GM20000 (cell line): Measurements from ENCODE around the gene CPEB2.

Source experiments
- DNase-seq: peaks from one replicate; pipeline ENCODE4 v3.0.0; 2012; ENCODE audit warnings: low spot score
- CTCF ChIP-seq: IDR thresholded peaks from 2 replicates; pipeline ENCODE4 v1.5.1; 2012; ENCODE audit warnings: mild to moderate bottlenecking, control low read depth; ENCODE audit errors: extremely low read depth, missing control alignments

Gene CPEB2

DNA sequence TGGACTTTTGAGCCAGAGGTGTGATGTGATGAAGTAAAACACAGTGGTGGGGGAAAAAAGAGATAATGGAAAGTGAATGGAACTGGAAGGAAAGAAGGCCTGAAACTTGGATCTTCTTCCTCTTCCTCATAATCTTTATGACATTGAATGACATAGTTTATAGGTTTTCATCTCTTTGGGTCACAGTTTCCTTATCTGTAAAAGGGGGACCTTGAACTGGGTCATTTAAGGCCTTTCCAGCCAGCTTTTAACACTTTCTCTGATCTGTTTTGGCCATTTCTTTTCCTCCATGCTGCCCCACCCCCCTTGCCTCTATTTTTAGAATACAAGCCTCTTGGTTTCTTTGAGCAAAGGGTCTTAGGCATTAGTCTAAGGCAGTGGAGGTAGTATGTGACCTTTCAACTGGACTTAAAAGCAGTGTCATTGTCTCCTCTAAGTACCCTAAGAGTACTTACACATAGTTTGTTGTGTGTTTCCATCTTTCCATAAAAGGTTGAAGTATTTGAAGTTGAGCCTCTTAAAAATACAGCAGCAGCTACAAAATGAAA is 7.8 kb downstream of the CPEB2 start:
- no peak for DNase-seq
- TF ChIP-seq CTCF = no peak

DNA sequence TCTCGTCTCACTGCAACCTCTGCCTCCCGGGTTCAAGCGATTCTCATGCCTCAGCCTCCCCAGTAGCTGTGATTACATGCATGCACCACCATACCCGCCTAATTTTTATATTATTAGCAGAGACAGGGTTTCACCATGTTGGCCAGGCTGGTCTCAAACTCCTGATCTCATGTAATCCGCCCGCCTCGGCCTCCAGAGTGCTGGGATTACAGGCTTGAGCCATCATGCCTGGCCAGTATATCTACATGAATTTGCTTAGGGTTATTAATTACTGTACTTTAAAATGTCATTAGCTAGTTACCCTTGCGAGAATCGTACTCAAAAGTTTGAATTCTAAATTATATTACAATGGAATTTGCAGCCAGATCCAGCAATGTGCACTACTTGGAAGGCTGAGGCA is 8.9 kb downstream of the CPEB2 start:
- TF ChIP-seq CTCF = no peak
- no peak for DNase-seq

- TF ChIP-seq CTCF = no peak
- DNase-seq = no peak
These were observed 9.9 kb downstream of the CPEB2 start for GRCh38 chr4:15012017-15012788.

DNA sequence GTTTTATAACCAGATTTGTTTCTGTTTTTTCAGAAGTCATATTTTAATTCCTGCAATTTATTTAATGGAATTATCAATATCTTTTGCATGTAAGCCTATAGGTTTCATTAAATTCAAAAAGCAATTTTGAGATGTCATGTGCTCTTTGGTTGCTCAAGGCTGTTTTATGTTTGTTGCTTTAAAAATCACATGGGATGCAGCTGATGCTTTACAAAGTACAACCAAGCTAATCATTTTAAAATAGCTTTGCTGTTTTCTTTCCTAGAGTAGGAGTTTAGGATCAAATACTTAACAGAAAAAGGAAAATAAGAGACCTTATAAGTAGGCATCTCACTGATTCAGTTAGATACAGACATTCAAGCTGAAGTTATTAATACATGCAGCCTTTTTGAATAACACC is 11.3 kb downstream of the CPEB2 start:
- no peak for TF ChIP-seq CTCF
- DNase-seq = no peak

DNA sequence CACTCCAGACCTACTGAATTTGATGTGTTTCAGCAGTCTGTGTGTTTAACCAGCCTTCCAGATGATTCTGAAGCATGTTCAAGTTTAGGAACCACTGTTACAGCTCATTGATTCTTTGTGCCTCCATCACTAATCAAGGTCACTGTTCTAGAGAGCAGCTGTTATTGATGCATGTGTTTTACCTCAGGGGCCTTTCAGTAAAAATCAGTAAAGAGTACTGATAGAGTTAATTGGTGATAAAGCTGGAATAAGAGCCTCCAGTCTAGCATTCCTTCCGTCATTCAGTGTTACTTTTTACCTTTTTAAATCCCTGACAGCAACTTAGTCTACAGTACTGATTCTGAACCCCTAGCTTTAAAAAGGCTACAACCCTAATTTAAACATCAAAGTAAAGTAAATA is 12.9 kb downstream of the CPEB2 start:
- no peak for DNase-seq

GRCh38 chr4:15018361-15018760 is 16.1 kb downstream of the CPEB2 start:
- no peak for TF ChIP-seq CTCF
- no peak for DNase-seq

More for the DNA sequence above, 12.9 kb downstream of the CPEB2 start:
- no peak for TF ChIP-seq CTCF

DNA sequence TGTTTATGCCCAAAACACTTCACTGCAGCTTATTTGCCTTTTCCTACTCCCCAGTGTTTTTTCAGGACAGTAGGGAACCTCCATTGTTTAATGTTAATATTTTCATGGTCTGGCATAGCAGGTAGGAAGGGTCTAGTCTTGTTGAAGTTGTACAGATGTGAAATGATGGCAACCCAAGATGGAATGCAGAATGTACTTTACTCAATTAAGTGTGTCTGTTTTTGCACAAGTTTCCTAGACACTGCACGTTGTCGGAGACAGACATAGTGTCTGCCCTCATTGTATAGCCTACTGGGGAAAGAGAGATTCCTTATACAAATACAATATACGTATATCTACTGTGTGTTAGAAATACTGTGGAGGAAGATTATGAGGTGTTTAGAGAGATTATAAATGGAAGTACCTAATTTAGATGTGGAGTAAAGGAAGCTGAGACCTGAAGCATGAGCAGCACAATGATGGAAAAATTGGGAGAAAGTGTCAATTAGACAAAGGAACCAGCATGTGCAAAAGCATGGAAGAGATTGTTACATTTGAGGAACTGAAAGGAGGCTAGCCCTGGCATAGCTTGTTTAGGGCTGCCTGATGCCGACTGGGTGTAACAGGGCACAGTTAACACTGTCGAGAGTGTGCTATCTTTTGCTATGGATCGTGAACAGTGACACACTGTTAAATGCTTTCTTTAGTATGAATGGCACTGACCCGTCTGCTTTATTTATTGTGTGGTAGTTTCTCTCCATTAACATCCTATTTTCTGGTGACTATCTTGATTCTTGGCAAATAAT is 18.4 kb downstream of the CPEB2 start:
- no peak for TF ChIP-seq CTCF
- no peak for DNase-seq
